HepG2 (cell line): ENCODE results near the gene GALNT17. TPM values are rescaled to one million over a fixed set of nuclear protein-coding genes. Genes with fewer than 3 reads are reported as not detected.

ENCODE experiments used
- ATAC-seq: fragments of 200-7000 bp; cut with Tn5 transposase; 3 replicates; pipeline ENCODE4 v1.9.1; 2020; ENCODE audit warnings: mild to moderate bottlenecking, moderate library complexity
- BruUV-seq: library from RNA; stranded (reverse); fragments of 400-500 nt; replicated peaks from 2 replicates; lab custom pipeline; 2021; lab: Mats Ljungman, UMichigan
- CTCF ChIA-PET: fragments of 300-600 bp; formaldehyde crosslinking; extraction: SDS; loops from one replicate; lab custom pipeline; 2021; ENCODE audit warnings: low total read pairs, inconsistent platforms, low intra/inter-chr PET ratio; lab: Yijun Ruan, JAX
- POLR2A ChIA-PET: fragments of 350-600 bp; sonication (Branson Sonifier 250); formaldehyde crosslinking; loops from one replicate; lab custom pipeline; 2020; ENCODE audit warnings: antibody characterized with exemption, inconsistent platforms; lab: Yijun Ruan, JAX
- DNase-seq: peaks from one replicate; pipeline ENCODE4 v3.0.0-alpha.2; 2015; ENCODE audit warnings: low spot score
- FAIRE-seq: peaks from 3 replicates; lab custom pipeline; 2011; peaks lifted over from hg19 to GRCh38; lab: Jason Lieb, UNC
- H2AFZ ChIP-seq: one replicate; pipeline ENCODE4 v1.6.1; 2011; ENCODE audit warnings: low read length, inconsistent platforms
- H3K27ac ChIP-seq: fragments of 300-600 bp; 3 replicates; pipeline ENCODE4 v1.8.0; 2011; ENCODE audit warnings: mixed run types, mild to moderate bottlenecking, mixed read lengths, low read length, inconsistent platforms; ENCODE audit not compliant: insufficient read depth; ENCODE audit errors: extremely low read length
- H3K27me3 ChIP-seq, 2 experiments: fragments of 200-600 bp in 1 of 2; 2 replicates in 1 of 2; 3 replicates in 1 of 2; pipeline versions ENCODE4 v1.6.0 to v1.8.0; 2011; ENCODE audit warnings: low read length in 2 of 2, mild to moderate bottlenecking in 2 of 2, moderate library complexity in 2 of 2, inconsistent platforms in 1 of 2; ENCODE audit not compliant: insufficient read depth in 2 of 2, control insufficient read depth in 1 of 2
- H3K36me3 ChIP-seq, 2 experiments: fragments of 200-600 bp in 1 of 2; replicated peaks in 1 of 2; 2 replicates in 1 of 2; 3 replicates in 1 of 2; pipeline versions ENCODE4 v1.5.1 to v1.8.0; 2011; ENCODE audit warnings: low read length in 2 of 2, inconsistent platforms in 1 of 2; ENCODE audit not compliant: insufficient read depth in 2 of 2, control insufficient read depth in 1 of 2
- H3K4me1 ChIP-seq: 2 replicates; pipeline ENCODE4 v1.5.1; 2012; ENCODE audit warnings: low read length, inconsistent platforms; ENCODE audit not compliant: insufficient read depth
- H3K4me2 ChIP-seq: 2 replicates; pipeline ENCODE4 v1.6.0; 2011; ENCODE audit warnings: low read depth, low read length, inconsistent platforms
- H3K4me3 ChIP-seq, 3 experiments: fragments of 200-600 bp in 1 of 3; sonication (generic), shearing (Covaris generic) in 1 of 3; replicated peaks in 1 of 3; 2 replicates each; pipeline ENCODE4 v1.5.1; 2011 to 2016; ENCODE audit warnings: low read length in 3 of 3, inconsistent platforms in 2 of 3, low read depth in 2 of 3, mild to moderate bottlenecking in 2 of 3, control low read depth in 1 of 3, mixed read lengths in 1 of 3; ENCODE audit not compliant: insufficient read depth in 1 of 3
- H3K79me2 ChIP-seq: one replicate; pipeline ENCODE4 v1.6.1; 2011; ENCODE audit warnings: low read length, inconsistent platforms; ENCODE audit not compliant: insufficient read depth
- H3K9ac ChIP-seq: 2 replicates; pipeline ENCODE4 v1.6.0; 2011; ENCODE audit warnings: mild to moderate bottlenecking, low read depth, low read length, inconsistent platforms; ENCODE audit not compliant: insufficient read depth
- H3K9me3 ChIP-seq: 2 replicates; pipeline ENCODE4 v1.5.1; 2012; ENCODE audit warnings: mild to moderate bottlenecking, low read length
- H4K20me1 ChIP-seq: 2 replicates; pipeline ENCODE4 v1.6.0; 2011; ENCODE audit warnings: inconsistent platforms, mild to moderate bottlenecking, low read length, moderate library complexity; ENCODE audit not compliant: insufficient read depth
- BCL6 ChIP-seq: IDR thresholded peaks from 2 replicates; pipeline ENCODE4 v1.6.1; 2016; ENCODE audit warnings: missing genetic modification reagents, missing compliant biosample characterization
- DNMT3B ChIP-seq: conservative IDR thresholded peaks from 2 replicates; pipeline ENCODE4 v1.6.1; 2016; ENCODE audit warnings: missing biosample characterization, control low read depth
- KLF16 ChIP-seq, 2 experiments: sonication (generic) in 1 of 2; formaldehyde crosslinking in 1 of 2; IDR thresholded peaks; 2 replicates each; pipeline versions ENCODE4 v1.6.1 to v1.8.0; 2016 to 2023; ENCODE audit warnings: missing genetic modification reagents in 2 of 2, missing compliant biosample characterization in 1 of 2
- MIER3 ChIP-seq: IDR thresholded peaks from 2 replicates; pipeline ENCODE4 v1.6.1; 2016; ENCODE audit warnings: missing compliant biosample characterization, borderline replicate concordance
- MNT ChIP-seq: fragments of 450-650 bp; IDR thresholded peaks from 2 replicates; pipeline ENCODE4 v1.6.1; 2016
- SP1 ChIP-seq, 2 experiments: fragments of 450-650 bp in 1 of 2; sonication (generic) in 1 of 2; formaldehyde crosslinking in 1 of 2; IDR thresholded peaks; 2 replicates each; pipeline versions ENCODE4 v1.4.0 to v1.6.1; 2016 to 2020; ENCODE audit warnings: missing genetic modification reagents in 1 of 2
- TBX3 ChIP-seq: fragments of 450-650 bp; IDR thresholded peaks from 2 replicates; pipeline ENCODE4 v1.6.1; 2017; ENCODE audit warnings: antibody characterized with exemption, mild to moderate bottlenecking, inconsistent platforms, borderline replicate concordance
- ZNF142 ChIP-seq: sonication (generic); formaldehyde crosslinking; IDR thresholded peaks from 2 replicates; pipeline ENCODE4 v1.4.0; 2020; ENCODE audit warnings: missing genetic modification reagents
- ZNF160 ChIP-seq: sonication (generic); formaldehyde crosslinking; IDR thresholded peaks from 2 replicates; pipeline ENCODE4 v1.8.0; 2022; ENCODE audit warnings: mild to moderate bottlenecking, inconsistent platforms, missing genetic modification reagents
- ZNF496 ChIP-seq: sonication (generic); formaldehyde crosslinking; IDR thresholded peaks from 2 replicates; pipeline ENCODE4 v1.8.1; 2023; ENCODE audit warnings: mild to moderate bottlenecking, moderate library complexity, missing genetic modification reagents; ENCODE audit not compliant: insufficient replicate concordance
- ZNF530 ChIP-seq: sonication (generic); formaldehyde crosslinking; IDR thresholded peaks from 2 replicates; pipeline ENCODE4 v1.5.0; 2020; ENCODE audit warnings: low read depth, mild to moderate bottlenecking, missing genetic modification reagents
- ZNF660 ChIP-seq: sonication (generic); formaldehyde crosslinking; IDR thresholded peaks from 2 replicates; pipeline ENCODE4 v1.5.1; 2020; ENCODE audit warnings: mild to moderate bottlenecking, low read depth, missing genetic modification reagents, borderline replicate concordance
- WGBS: methylation state at CpG from one replicate; pipeline ENCODE4 v1.1.6; 2017; ENCODE audit warnings: low lambda C conversion rate; 5-methylcytosine and 5-hydroxymethylcytosine counted together
- in situ Hi-C: cut with HindIII; loops from 2 replicates; pipeline ENCODE4 v1.10.0; 2017; ENCODE audit warnings: low pct_unique_long_range_greater_than_20kb; ENCODE audit not compliant: extremely low pct_ligation_motif_present
- intact Hi-C: fragments of 100-400 bp; cut with micrococcal nuclease; formaldehyde crosslinking; loops from one replicate; pipeline ENCODE4 v1.10.0; 2022; ENCODE audit not compliant: unreplicated experiment
- polyA plus RNA-seq, 8 experiments: library from polyadenylated mRNA; depleted of rRNA in 3 of 8; stranded (reverse) in 7 of 8; unstranded in 1 of 8; fragments of >200 nt; fragmentation: Illumina TruSeq in 4 of 8; extraction: Trizol in 4 of 8; gene quantifications; 2 replicates each; pipeline versions ENCODE4 v1.2.1 to v1.2.3, GENCODE V29; 2011 to 2016; ENCODE audit warnings: low read depth in 4 of 8, missing spikeins in 1 of 8, mixed read lengths in 1 of 8; ENCODE audit not compliant: insufficient read depth in 1 of 8
- total RNA-seq, 5 experiments: library from RNA; depleted of rRNA; stranded (reverse); fragments of >200 nt; fragmentation: Illumina TruSeq; extraction: Trizol; gene quantifications; 2 replicates each; pipeline ENCODE4 v1.2.3, GENCODE V29; 2016; ENCODE audit warnings: low read depth in 1 of 5
- TF ChIP-seq, protein P1 (sequence below): sonication (generic); formaldehyde crosslinking; IDR thresholded peaks from 2 replicates; pipeline ENCODE4 v1.5.0; 2020; ENCODE audit warnings: missing genetic modification reagents
- TF ChIP-seq, protein P2 (sequence below): sonication (generic); formaldehyde crosslinking; IDR thresholded peaks from 2 replicates; pipeline ENCODE4 v1.4.0; 2020; ENCODE audit warnings: mild to moderate bottlenecking, missing genetic modification reagents

GALNT17 gene
- total and polyA plus RNA-seq, 2 of the 13 experiments (the other 11 are each of a cell fraction or from before 2014, with no cell fraction given) = not detected

GRCh38 chr7:71334541-71334940, 202.6 kb downstream of the GALNT17 start:
- DNase-seq = no peak
- ChIA-PET POLR2A (no interaction called here), CTCF (no interaction called here)
- intact Hi-C loops (no loop called here), in situ Hi-C loops (no loop called here)
- FAIRE-seq = no peak
- no peaks in the 10 kb centered on the region for H3K36me3 ChIP-seq
- H3K4me1 ChIP-seq = no peaks in the 10 kb centered on the region
- no peak overlapping the region for H2AFZ ChIP-seq
- H3K9ac ChIP-seq = no peak overlapping the region
- no peaks in the 10 kb centered on the region for H3K27me3 ChIP-seq
- no peaks in the 10 kb centered on the region for H3K79me2 ChIP-seq
- 0 out of 2 replicates have a peak, but pooled peaks cover 3% of the 10 kb centered on the region for H3K9me3 ChIP-seq
- no peak overlapping the region for H3K27ac ChIP-seq
- ATAC-seq = no peak
- no peak overlapping the region for H3K4me2 ChIP-seq
- BruUV-seq = no TSS peak
- H4K20me1 ChIP-seq = no peaks in the 10 kb centered on the region
- no peak overlapping the region for H3K4me3 ChIP-seq
- WGBS = 0% methylated on average over 1 of the region's 1 CpG
- TF ChIP-seq, protein P1, sequence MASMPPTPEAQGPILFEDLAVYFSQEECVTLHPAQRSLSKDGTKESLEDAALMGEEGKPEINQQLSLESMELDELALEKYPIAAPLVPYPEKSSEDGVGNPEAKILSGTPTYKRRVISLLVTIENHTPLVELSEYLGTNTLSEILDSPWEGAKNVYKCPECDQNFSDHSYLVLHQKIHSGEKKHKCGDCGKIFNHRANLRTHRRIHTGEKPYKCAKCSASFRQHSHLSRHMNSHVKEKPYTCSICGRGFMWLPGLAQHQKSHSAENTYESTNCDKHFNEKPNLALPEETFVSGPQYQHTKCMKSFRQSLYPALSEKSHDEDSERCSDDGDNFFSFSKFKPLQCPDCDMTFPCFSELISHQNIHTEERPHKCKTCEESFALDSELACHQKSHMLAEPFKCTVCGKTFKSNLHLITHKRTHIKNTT (CRISPR knock-in tag) = no peak
- TF ChIP-seq ZNF142 (CRISPR knock-in tag) (no peak), ZNF160 (CRISPR knock-in tag) (no peak), MNT (no peak), ZNF530 (CRISPR knock-in tag) (no peak), DNMT3B (CRISPR knock-in tag) (no peak), MIER3 (no peak), KLF16 (CRISPR knock-in tag; IDR thresholded peaks at IDR 0.05) (no peak), TBX3 (no peak), ZNF660 (CRISPR knock-in tag) (no peak), BCL6 (CRISPR knock-in tag) (no peak), ZNF496 (CRISPR knock-in tag) (no peak), SP1 (IDR thresholded peaks at IDR 0.05) (no peak), SP1 (CRISPR knock-in tag; IDR thresholded peaks at IDR 0.05) (no peak)
- TF ChIP-seq, protein P2, sequence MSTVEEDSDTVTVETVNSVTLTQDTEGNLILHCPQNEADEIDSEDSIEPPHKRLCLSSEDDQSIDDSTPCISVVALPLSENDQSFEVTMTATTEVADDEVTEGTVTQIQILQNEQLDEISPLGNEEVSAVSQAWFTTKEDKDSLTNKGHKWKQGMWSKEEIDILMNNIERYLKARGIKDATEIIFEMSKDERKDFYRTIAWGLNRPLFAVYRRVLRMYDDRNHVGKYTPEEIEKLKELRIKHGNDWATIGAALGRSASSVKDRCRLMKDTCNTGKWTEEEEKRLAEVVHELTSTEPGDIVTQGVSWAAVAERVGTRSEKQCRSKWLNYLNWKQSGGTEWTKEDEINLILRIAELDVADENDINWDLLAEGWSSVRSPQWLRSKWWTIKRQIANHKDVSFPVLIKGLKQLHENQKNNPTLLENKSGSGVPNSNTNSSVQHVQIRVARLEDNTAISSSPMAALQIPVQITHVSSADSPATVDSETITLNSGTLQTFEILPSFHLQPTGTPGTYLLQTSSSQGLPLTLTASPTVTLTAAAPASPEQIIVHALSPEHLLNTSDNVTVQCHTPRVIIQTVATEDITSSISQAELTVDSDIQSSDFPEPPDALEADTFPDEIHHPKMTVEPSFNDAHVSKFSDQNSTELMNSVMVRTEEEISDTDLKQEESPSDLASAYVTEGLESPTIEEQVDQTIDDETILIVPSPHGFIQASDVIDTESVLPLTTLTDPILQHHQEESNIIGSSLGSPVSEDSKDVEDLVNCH (CRISPR knock-in tag) = no peak
